ENCODE results near the gene CDCA4.

Gene CDCA4

DNA sequence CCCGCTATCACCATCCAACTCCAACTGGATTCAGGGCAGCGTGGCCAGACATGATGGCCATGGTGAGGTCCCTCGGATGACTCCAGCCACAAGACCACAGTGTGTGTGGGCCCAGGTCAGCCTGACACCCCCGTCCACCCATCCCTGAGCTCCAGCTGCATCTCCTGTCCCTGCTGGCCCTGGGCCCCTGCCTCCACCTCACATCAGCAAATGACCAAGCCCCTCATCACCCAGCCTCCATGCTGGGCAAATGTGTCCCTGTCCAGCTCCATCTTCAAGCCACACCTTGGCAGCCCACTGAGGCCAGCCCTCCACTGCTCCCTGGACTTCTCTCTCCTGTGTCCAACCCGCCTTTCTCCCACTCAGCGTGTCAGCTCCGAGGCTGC lies 41.2 kb upstream of the CDCA4 start:
- Mint-ChIP-seq H3K27ac (peak overlapping the region; percentile 94), H3K9me3 (peaks cover 0 to 2% of the 10 kb centered on the region in 2 donors), H3K36me3 (peaks cover 44 to 55% of the 10 kb centered on the region in 2 donors), H3K4me3 (peak overlapping the region; percentile 100), H3K4me1 (peaks cover 50 to 94% of the 10 kb centered on the region in 2 donors), H3K27me3 (no peaks in the 10 kb centered on the region)
- DNase-seq = no peak
- no peak for ATAC-seq (replicated peaks)

GRCh38 chr14:105061428-105062047 lies 40.7 kb upstream of the CDCA4 start:
- Mint-ChIP-seq H3K4me3 (peak overlapping the region; percentile 100), H3K36me3 (peaks cover 49 to 60% of the 10 kb centered on the region in 2 donors), H3K9me3 (peaks cover 0 to 2% of the 10 kb centered on the region in 2 donors), H3K27ac (peak overlapping the region; percentile 94), H3K27me3 (no peaks in the 10 kb centered on the region), H3K4me1 (peaks cover 46 to 92% of the 10 kb centered on the region in 2 donors)
- ATAC-seq (replicated peaks) (peak; percentile 43 to 53), DNase-seq (peak; percentile 72)

DNA sequence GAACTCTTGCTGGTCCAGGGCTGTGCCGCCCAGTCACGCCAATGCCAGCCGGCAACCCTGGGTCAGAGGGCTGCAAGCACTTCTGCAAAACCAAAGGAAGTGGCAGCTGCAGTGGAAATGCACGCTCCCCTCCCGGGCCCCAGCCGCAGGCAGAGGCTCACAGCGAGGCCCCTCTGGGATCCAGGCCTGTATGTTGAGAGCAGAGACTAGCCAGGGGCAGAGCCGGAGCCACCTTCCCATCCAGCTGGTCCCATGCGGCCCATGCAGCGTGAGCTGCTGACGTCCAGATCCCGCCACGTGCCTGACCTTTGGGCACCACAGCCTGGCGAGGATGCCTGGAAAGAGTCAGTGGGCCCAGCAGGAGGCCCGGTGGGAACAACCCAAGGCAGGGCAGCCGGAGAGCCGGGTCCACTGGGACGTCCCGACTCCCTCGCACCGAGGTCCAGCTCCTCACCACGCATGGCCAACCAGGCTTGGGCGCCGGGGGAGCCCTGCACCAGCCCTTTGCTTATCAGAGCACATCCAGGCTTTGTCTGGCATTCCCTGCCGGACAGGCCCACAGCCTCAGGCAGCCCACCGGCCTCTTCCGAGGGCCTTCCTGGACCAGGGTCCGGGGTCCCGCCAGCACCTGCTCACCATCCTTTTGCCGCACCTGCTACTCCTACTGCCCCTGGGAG lies 40.0 kb upstream of the CDCA4 start:
- Mint-ChIP-seq H3K4me3 (peak overlapping the region; percentile 100), H3K9me3 (peaks cover 0 to 2% of the 10 kb centered on the region in 2 donors), H3K27ac (peak overlapping the region; percentile 94), H3K36me3 (peaks cover 52 to 67% of the 10 kb centered on the region in 2 donors), H3K4me1 (peaks cover 41 to 87% of the 10 kb centered on the region in 2 donors), H3K27me3 (no peaks in the 10 kb centered on the region)
- DNase-seq (peak; percentile 46), ATAC-seq (replicated peaks) (peak; percentile 9 to 17)

GRCh38 chr14:105059925-105060565 lies 39.2 kb upstream of the CDCA4 start:
- Mint-ChIP-seq H3K36me3 (peaks cover 57 to 70% of the 10 kb centered on the region in 2 donors), H3K27me3 (no peaks in the 10 kb centered on the region), H3K4me3 (peak overlapping the region; percentile 100), H3K4me1 (peaks cover 42 to 84% of the 10 kb centered on the region in 2 donors), H3K9me3 (peaks cover 0 to 2% of the 10 kb centered on the region in 2 donors), H3K27ac (peak overlapping the region; percentile 94)
- no peak for ATAC-seq (replicated peaks)
- DNase-seq = no peak

DNA sequence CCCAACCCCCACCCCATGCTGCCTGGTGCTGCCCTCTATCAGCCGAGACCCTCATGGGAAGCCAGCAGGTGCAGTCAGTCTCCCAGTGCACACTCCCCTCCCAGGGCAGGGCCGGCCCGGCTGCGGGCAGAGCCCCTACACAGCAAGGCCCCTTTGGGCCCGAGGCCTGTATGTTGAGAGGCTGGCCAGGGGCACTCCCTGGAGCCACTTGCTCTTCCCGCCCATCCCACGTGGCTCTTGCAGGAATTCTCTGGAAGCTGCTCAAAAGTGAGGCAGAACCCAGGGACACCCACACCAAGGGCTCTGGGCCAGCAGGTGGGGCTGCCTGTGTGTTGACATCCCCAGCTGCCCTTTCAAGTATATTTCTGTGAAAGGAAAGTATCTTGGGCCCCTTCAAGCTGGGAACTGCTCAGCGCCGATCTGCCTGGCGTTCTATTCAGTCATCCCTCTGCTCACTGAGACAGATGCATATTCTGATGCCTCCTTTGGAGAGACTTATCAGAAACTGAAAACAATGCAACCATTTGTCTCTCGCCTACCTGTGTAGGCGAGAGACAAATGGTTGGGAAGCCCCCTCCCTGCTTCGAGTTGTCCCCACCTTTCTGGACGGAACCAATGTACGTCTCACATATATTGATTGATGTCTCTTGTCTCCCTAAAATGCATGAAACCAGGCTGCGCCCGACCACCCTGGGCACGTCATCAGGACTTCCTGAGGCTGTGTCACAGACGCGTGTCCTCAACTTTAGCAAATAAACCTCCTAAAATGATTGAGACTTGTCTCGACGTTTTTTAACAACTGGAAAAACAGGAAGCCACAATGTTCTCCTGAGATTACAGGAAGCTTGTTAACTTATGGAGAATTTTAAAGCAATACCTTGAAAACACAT lies 38.4 kb upstream of the CDCA4 start:
- Mint-ChIP-seq H3K27ac (peak overlapping the region; percentile 94), H3K27me3 (no peaks in the 10 kb centered on the region), H3K4me1 (peaks cover 39 to 76% of the 10 kb centered on the region in 2 donors), H3K9me3 (no peaks in the 10 kb centered on the region), H3K4me3 (peak overlapping the region; percentile 58 to 100), H3K36me3 (peaks cover 52 to 65% of the 10 kb centered on the region in 2 donors)
- no peak for DNase-seq
- ATAC-seq (replicated peaks) = no peak

GRCh38 chr14:105058521-105059034 lies 37.7 kb upstream of the CDCA4 start:
- Mint-ChIP-seq H3K9me3 (no peaks in the 10 kb centered on the region), H3K4me3 (peak overlapping the region in 1 of 2 donors; percentile 100), H3K36me3 (peaks cover 53 to 67% of the 10 kb centered on the region in 2 donors), H3K27me3 (no peaks in the 10 kb centered on the region), H3K4me1 (peaks cover 38 to 69% of the 10 kb centered on the region in 2 donors), H3K27ac (peak overlapping the region; percentile 94)
- DNase-seq (no peak), ATAC-seq (replicated peaks) (no peak)

DNA sequence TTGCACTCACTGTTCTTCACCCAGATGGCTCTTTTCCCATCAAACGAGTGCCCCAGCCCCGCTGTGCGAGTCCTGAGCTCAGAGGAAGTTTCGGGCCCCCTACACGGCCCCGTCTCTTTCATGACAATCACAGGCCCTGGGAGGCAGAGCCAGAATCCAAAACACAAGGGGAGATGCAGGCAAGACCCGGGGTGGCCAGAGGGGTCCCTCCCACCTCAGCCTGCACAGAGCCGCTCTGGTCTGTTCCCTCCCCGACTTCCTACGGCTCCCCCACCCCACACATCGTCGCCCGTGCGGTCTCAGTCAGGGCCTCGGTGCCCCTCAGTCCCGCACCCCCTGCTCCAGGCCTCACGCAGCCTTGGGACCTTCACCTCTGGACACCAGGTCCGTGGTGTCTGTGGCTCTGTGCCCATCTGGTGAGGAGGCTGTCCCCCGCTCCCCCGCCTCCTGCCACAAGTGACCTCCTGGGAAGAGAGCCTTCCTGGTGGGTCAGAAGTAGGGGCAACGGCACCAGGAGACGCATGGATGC lies 35.5 kb upstream of the CDCA4 start:
- Mint-ChIP-seq H3K27ac (no peak overlapping the region), H3K9me3 (no peaks in the 10 kb centered on the region), H3K27me3 (no peaks in the 10 kb centered on the region), H3K36me3 (peaks cover 49 to 62% of the 10 kb centered on the region in 2 donors), H3K4me1 (peaks cover 30 to 53% of the 10 kb centered on the region in 2 donors), H3K4me3 (no peak overlapping the region)
- ATAC-seq (replicated peaks) (no peak), DNase-seq (no peak)

DNA sequence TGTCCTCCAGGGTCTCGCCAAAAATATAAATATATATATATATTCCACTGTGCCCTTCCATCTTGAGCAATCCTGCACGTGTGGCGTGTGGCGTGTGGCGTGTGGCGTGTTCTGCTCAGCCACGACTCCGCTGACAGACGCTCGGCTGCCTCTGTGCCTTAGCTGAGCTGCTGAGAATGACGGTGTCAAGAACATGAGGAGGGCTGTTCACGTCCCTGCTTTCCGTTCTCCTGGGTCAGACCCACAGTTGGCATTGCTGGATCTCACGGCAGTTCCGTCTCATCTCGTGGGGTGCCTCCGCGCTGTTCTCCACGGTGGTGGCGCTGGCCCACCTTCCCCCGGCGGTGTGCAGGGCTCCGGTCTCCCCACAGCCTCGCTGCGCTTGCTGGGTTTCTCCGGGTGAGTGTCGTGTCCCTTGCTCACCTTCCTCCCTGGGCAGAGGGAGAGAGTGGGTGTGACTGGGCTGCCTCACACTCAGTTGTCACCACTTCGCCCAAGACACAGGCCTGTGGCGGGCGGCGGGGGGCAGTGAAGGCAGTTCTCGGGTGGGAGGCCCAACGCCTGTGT lies 34.9 kb upstream of the CDCA4 start:
- Mint-ChIP-seq H3K4me3 (no peak overlapping the region), H3K36me3 (peaks cover 52 to 67% of the 10 kb centered on the region in 2 donors), H3K4me1 (peaks cover 34 to 53% of the 10 kb centered on the region in 2 donors), H3K27me3 (no peaks in the 10 kb centered on the region), H3K27ac (no peak overlapping the region), H3K9me3 (no peaks in the 10 kb centered on the region)
- DNase-seq = no peak
- ATAC-seq (replicated peaks) = no peak

- Mint-ChIP-seq H3K27ac (no peak overlapping the region), H3K4me1 (peaks cover 31 to 48% of the 10 kb centered on the region in 2 donors), H3K4me3 (no peak overlapping the region), H3K27me3 (no peaks in the 10 kb centered on the region), H3K36me3 (peaks cover 52 to 68% of the 10 kb centered on the region in 2 donors), H3K9me3 (no peaks in the 10 kb centered on the region)
- DNase-seq (no peak), ATAC-seq (replicated peaks) (no peak)
These were observed 34.5 kb upstream of the CDCA4 start for GRCh38 chr14:105055334-105055733.

- ATAC-seq (replicated peaks) = no peak
- Mint-ChIP-seq H3K27ac (no peak overlapping the region), H3K9me3 (no peaks in the 10 kb centered on the region), H3K4me1 (peaks cover 18 to 35% of the 10 kb centered on the region in 2 donors), H3K36me3 (peaks cover 49 to 69% of the 10 kb centered on the region in 2 donors), H3K4me3 (no peak overlapping the region), H3K27me3 (no peaks in the 10 kb centered on the region)
- DNase-seq = no peak
These were observed 33.1 kb upstream of the CDCA4 start for GRCh38 chr14:105053996-105054395.

GRCh38 chr14:105053421-105053820 lies 32.5 kb upstream of the CDCA4 start:
- H3K27ac Mint-ChIP-seq = peak overlapping the region; percentile 39
- H3K9me3 Mint-ChIP-seq = no peaks in the 10 kb centered on the region

GRCh38 chr14:105052110-105052458 lies 31.2 kb upstream of the CDCA4 start:
- DNase-seq (no peak), ATAC-seq (replicated peaks) (no peak)
- Mint-ChIP-seq H3K9me3 (no peaks in the 10 kb centered on the region), H3K36me3 (peaks cover 54 to 76% of the 10 kb centered on the region in 2 donors), H3K4me3 (no peak overlapping the region), H3K27me3 (no peaks in the 10 kb centered on the region), H3K27ac (no peak overlapping the region), H3K4me1 (peaks cover 20 to 38% of the 10 kb centered on the region in 2 donors)

More at GRCh38 chr14:105053421-105053820, 32.5 kb upstream of the CDCA4 start:
- Mint-ChIP-seq H3K4me3 (no peak overlapping the region), H3K27me3 (no peaks in the 10 kb centered on the region), H3K36me3 (peaks cover 49 to 69% of the 10 kb centered on the region in 2 donors), H3K4me1 (peaks cover 15 to 34% of the 10 kb centered on the region in 2 donors)
- no peak for DNase-seq
- ATAC-seq (replicated peaks) = no peak

All from stimulated activated naive B cell treated with anti-CD40 and anti-IgM and Interleukin-4, amounts not matched to agents 10 μg/mL and 1 μg/mL and 100 μg/mL, for 72 hours (primary cell).